GM21786 (cell line): ENCODE results near the gene ZBTB43.

Source experiments
- ATAC-seq: cut with Tn5 transposase; IDR thresholded peaks from one replicate; pipeline ENCODE4 v1.9.1; 2021; ENCODE audit not compliant: unreplicated experiment

ZBTB43 gene

GRCh38 chr9:126882746-126883145, 77.9 kb downstream of the ZBTB43 start:
- no peak for ATAC-seq

GRCh38 chr9:126883636-126884035, 78.8 kb downstream of the ZBTB43 start:
- ATAC-seq = no peak

GRCh38 chr9:126885131-126885641, 80.3 kb downstream of the ZBTB43 start:
- ATAC-seq = no peak

- no peak for ATAC-seq
Measured at GRCh38 chr9:126886034-126886822, 81.4 kb downstream of the ZBTB43 start.

- no peak for ATAC-seq
Measured at GRCh38 chr9:126886897-126887296, 82.1 kb downstream of the ZBTB43 start.
